ENCODE results near the gene UNC13B. TPM values are rescaled to one million over a fixed set of nuclear protein-coding genes. Genes with fewer than 3 reads are reported as not detected.

The UNC13B gene
- total and polyA plus RNA-seq, 2 experiments from 2014 or later = 8.7 to 52.1 TPM

DNA sequence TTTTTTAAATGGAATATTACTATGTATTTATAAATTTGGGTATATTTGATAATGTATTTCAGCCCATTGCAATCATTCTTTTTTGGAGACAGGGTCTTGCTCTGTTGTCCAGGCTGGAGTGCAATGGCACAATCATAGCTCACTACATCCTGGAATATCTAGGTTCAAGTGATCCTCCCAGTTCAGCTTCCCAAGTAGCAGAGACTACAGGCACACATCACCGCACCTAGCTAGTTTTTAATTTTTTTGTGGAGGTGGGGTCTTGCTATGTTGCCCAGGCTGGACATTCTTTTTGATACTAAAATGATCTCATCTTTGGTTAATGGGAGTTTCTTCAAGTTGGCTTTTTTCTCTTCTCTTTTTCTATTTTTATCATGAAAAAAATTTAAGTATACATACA lies 91.3 kb downstream of the UNC13B start (continued):
- TF ChIP-seq, protein P1, sequence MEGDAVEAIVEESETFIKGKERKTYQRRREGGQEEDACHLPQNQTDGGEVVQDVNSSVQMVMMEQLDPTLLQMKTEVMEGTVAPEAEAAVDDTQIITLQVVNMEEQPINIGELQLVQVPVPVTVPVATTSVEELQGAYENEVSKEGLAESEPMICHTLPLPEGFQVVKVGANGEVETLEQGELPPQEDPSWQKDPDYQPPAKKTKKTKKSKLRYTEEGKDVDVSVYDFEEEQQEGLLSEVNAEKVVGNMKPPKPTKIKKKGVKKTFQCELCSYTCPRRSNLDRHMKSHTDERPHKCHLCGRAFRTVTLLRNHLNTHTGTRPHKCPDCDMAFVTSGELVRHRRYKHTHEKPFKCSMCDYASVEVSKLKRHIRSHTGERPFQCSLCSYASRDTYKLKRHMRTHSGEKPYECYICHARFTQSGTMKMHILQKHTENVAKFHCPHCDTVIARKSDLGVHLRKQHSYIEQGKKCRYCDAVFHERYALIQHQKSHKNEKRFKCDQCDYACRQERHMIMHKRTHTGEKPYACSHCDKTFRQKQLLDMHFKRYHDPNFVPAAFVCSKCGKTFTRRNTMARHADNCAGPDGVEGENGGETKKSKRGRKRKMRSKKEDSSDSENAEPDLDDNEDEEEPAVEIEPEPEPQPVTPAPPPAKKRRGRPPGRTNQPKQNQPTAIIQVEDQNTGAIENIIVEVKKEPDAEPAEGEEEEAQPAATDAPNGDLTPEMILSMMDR (conservative IDR thresholded peaks at IDR 0.05; ENCODE audit: low read depth in 2 of 2) = no peak
- no peak for TF ChIP-seq JUNB (IDR thresholded peaks at IDR 0.05; ENCODE audit: unreplicated experiment)
- TF ChIP-seq, protein P2, sequence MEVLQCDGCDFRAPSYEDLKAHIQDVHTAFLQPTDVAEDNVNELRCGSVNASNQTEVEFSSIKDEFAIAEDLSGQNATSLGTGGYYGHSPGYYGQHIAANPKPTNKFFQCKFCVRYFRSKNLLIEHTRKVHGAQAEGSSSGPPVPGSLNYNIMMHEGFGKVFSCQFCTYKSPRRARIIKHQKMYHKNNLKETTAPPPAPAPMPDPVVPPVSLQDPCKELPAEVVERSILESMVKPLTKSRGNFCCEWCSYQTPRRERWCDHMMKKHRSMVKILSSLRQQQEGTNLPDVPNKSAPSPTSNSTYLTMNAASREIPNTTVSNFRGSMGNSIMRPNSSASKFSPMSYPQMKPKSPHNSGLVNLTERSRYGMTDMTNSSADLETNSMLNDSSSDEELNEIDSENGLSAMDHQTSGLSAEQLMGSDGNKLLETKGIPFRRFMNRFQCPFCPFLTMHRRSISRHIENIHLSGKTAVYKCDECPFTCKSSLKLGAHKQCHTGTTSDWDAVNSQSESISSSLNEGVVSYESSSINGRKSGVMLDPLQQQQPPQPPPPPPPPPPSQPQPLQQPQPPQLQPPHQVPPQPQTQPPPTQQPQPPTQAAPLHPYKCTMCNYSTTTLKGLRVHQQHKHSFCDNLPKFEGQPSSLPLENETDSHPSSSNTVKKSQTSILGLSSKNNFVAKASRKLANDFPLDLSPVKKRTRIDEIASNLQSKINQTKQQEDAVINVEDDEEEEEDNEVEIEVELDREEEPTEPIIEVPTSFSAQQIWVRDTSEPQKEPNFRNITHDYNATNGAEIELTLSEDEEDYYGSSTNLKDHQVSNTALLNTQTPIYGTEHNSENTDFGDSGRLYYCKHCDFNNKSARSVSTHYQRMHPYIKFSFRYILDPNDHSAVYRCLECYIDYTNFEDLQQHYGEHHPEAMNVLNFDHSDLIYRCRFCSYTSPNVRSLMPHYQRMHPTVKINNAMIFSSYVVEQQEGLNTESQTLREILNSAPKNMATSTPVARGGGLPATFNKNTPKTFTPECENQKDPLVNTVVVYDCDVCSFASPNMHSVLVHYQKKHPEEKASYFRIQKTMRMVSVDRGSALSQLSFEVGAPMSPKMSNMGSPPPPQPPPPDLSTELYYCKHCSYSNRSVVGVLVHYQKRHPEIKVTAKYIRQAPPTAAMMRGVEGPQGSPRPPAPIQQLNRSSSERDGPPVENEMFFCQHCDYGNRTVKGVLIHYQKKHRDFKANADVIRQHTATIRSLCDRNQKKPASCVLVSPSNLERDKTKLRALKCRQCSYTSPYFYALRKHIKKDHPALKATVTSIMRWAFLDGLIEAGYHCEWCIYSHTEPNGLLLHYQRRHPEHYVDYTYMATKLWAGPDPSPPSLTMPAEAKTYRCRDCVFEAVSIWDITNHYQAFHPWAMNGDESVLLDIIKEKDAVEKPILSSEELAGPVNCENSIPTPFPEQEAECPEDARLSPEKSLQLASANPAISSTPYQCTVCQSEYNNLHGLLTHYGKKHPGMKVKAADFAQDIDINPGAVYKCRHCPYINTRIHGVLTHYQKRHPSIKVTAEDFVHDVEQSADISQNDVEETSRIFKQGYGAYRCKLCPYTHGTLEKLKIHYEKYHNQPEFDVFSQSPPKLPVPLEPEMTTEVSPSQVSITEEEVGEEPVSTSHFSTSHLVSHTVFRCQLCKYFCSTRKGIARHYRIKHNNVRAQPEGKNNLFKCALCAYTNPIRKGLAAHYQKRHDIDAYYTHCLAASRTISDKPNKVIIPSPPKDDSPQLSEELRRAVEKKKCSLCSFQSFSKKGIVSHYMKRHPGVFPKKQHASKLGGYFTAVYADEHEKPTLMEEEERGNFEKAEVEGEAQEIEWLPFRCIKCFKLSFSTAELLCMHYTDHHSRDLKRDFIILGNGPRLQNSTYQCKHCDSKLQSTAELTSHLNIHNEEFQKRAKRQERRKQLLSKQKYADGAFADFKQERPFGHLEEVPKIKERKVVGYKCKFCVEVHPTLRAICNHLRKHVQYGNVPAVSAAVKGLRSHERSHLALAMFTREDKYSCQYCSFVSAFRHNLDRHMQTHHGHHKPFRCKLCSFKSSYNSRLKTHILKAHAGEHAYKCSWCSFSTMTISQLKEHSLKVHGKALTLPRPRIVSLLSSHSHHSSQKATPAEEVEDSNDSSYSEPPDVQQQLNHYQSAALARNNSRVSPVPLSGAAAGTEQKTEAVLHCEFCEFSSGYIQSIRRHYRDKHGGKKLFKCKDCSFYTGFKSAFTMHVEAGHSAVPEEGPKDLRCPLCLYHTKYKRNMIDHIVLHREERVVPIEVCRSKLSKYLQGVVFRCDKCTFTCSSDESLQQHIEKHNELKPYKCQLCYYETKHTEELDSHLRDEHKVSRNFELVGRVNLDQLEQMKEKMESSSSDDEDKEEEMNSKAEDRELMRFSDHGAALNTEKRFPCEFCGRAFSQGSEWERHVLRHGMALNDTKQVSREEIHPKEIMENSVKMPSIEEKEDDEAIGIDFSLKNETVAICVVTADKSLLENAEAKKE (CRISPR knock-in tag; IDR thresholded peaks at IDR 0.05) = no peak
- TF ChIP-seq CREB1 (CRISPR knock-in tag; IDR thresholded peaks at IDR 0.05; ENCODE audit: low read depth) = no peak

DNA sequence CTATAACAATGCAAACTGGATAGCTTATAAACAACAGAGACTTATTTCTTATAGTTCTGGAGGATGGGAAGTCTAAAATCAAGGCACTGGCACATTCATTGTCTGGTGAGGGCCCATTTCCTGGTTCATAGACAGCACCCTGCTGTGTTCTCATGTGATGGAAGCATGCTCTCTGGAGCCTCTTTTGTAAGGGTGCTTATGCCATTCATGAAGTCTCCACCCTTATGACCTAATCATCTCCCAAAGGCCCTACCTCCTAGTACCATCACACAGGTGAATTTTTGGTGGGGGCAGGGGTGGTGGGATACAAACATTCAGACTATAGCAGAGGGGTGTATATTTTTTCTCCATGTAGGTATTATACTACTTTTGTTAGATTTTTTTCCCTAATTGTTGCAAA lies 92.4 kb downstream of the UNC13B start:
- no peaks in the 10 kb centered on the region for H3K9me2 ChIP-seq (ENCODE audit: insufficient read depth)
- no peaks in the 10 kb centered on the region for H3K79me2 ChIP-seq (replicated peaks; ENCODE audit: insufficient read depth)
- Mint-ChIP-seq H3K36me3 (ENCODE audit: low read depth) (no peaks in the 10 kb centered on the region), H3K27me3 (ENCODE audit: insufficient read depth, low read depth, poor library complexity) (peaks cover 2% of the 10 kb centered on the region), H3K4me1 (peaks cover 11% of the 10 kb centered on the region), H3K27ac (no peak overlapping the region), H3K9me3 (no peaks in the 10 kb centered on the region), H3K4me3 (no peak overlapping the region)
- no peak overlapping the region for H3K4me2 ChIP-seq
- H4K20me1 ChIP-seq (replicated peaks; ENCODE audit: insufficient read depth) = no peaks in the 10 kb centered on the region
- no peak overlapping the region for H2AFZ ChIP-seq
- H3K4me1 ChIP-seq (ENCODE audit: insufficient read depth) = no peaks in the 10 kb centered on the region
- no peak overlapping the region for H3K27ac ChIP-seq (ENCODE audit: low read depth)
- no peak overlapping the region for H3K4me3 ChIP-seq
- no peaks in the 10 kb centered on the region for H3K27me3 ChIP-seq (ENCODE audit: insufficient read depth)
- DNase-seq (ENCODE audit: low spot score) (peak; percentile 8), ATAC-seq (no peak)
- no peaks in the 10 kb centered on the region for H3K36me3 ChIP-seq (ENCODE audit: insufficient read depth)
- no peaks in the 10 kb centered on the region for H3F3A ChIP-seq (replicated peaks; ENCODE audit: low read depth)
- TF ChIP-seq, protein P2 (CRISPR knock-in tag; IDR thresholded peaks at IDR 0.05) = no peak
